Omental fat pad (tissue), 4 donors: ENCODE results near the gene CHTOP. TPM values are rescaled to one million over a fixed set of nuclear protein-coding genes. Genes with fewer than 3 reads are reported as not detected.

Source experiments
- ATAC-seq: fragments of 150-250 bp; one replicate; pipeline ENCODE4 v1.9.1; 2016; ENCODE audit warnings: mild to moderate bottlenecking, moderate library complexity; ENCODE audit not compliant: low FRiP score
- DNase-seq: peaks from one replicate; pipeline ENCODE4 v3.0.0-alpha.2; 2019; ENCODE audit warnings: low spot score
- total RNA-seq, 4 donors: library from RNA; depleted of rRNA; stranded (reverse); fragments of >200 nt; gene quantifications; one replicate each; pipeline ENCODE4 v1.1.0, GENCODE V29; 2016
- TF ChIP-seq, protein P1 (sequence below), 3 donors: fragments of 450-650 bp; IDR thresholded peaks; one replicate each; pipeline ENCODE4 v1.5.1; 2016 to 2017; ENCODE audit warnings: antibody characterized with exemption in 3 of 3, mild to moderate bottlenecking in 3 of 3, moderate library complexity in 2 of 3

The CHTOP gene
- total RNA-seq, 4 donors from 2014 or later = 31.4 to 63.5 (median 53.7) TPM

DNA sequence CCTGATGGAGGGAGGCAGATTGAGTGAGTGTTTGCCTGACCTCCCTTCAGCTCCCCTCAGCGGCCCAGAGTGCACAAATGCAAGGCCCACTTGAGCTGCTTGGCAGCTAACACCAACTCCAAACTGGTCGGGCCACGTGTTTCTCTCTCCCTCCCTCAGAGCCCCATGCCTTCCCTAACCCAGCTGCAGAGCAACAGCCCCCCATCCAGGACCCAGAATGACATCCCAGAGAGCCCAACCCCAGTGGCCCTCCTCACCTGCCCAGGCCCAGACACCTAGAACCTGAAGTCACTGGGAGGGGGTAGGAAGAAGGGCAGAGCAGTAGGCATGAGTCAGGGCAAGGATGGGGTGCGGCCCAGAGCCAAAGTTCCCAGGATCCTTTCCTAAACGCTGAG lies 17.0 kb upstream of the CHTOP start:
- TF ChIP-seq, protein P1, sequence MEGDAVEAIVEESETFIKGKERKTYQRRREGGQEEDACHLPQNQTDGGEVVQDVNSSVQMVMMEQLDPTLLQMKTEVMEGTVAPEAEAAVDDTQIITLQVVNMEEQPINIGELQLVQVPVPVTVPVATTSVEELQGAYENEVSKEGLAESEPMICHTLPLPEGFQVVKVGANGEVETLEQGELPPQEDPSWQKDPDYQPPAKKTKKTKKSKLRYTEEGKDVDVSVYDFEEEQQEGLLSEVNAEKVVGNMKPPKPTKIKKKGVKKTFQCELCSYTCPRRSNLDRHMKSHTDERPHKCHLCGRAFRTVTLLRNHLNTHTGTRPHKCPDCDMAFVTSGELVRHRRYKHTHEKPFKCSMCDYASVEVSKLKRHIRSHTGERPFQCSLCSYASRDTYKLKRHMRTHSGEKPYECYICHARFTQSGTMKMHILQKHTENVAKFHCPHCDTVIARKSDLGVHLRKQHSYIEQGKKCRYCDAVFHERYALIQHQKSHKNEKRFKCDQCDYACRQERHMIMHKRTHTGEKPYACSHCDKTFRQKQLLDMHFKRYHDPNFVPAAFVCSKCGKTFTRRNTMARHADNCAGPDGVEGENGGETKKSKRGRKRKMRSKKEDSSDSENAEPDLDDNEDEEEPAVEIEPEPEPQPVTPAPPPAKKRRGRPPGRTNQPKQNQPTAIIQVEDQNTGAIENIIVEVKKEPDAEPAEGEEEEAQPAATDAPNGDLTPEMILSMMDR (IDR thresholded peaks at IDR 0.05) = no peak
- no peak for DNase-seq
- ATAC-seq = no peak

DNA sequence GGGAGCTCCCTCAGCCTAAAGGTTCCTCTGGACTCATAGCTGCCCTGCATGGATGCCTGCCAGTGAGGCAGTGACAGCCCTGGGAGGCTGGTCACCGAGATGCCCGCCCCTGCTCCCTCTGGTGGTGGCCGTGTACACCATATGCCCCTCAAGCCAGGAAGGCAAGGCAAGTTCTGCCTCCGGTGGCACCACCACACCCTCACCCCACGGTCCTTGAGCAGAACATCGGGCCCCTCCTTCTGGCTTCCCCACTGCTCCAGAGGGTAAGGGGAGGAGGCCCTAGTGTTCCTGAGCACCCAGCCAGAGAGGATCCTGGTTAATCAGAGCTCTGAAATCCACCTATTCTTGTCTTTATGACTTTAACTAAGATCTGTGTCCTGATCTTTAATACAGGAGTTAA lies 16.2 kb upstream of the CHTOP start:
- DNase-seq (no peak), ATAC-seq (peak; percentile 33)
- TF ChIP-seq, protein P1 (IDR thresholded peaks at IDR 0.05) = no peak

- TF ChIP-seq, protein P1 (IDR thresholded peaks at IDR 0.05) = no peak
- no peak for DNase-seq
Measured at GRCh38 chr1:153619171-153619570, 14.7 kb upstream of the CHTOP start.

DNA sequence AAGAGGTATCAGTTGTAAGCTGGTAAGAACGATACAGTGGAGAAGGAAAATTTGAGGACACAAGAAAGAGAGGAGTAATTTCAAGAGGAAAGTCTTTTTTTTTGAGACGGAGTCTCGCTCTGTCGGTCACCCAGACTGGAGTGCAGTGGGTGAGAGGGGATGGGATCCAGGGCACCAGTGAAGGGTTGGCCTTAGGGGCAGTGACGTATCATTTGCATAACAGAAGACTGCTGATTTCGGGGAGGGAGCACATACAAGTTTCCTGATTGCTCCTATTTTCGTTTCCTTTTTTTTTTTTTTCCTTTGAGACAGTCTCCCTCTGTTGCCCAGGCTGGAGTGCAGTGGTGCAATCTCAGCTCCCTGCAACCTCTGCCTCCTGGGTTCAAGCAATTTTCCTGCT lies 10.8 kb upstream of the CHTOP start:
- TF ChIP-seq, protein P1 (IDR thresholded peaks at IDR 0.05) = no peak
- ATAC-seq (no peak), DNase-seq (no peak)

More at GRCh38 chr1:153619171-153619570, 14.7 kb upstream of the CHTOP start:
- ATAC-seq = no peak

DNA sequence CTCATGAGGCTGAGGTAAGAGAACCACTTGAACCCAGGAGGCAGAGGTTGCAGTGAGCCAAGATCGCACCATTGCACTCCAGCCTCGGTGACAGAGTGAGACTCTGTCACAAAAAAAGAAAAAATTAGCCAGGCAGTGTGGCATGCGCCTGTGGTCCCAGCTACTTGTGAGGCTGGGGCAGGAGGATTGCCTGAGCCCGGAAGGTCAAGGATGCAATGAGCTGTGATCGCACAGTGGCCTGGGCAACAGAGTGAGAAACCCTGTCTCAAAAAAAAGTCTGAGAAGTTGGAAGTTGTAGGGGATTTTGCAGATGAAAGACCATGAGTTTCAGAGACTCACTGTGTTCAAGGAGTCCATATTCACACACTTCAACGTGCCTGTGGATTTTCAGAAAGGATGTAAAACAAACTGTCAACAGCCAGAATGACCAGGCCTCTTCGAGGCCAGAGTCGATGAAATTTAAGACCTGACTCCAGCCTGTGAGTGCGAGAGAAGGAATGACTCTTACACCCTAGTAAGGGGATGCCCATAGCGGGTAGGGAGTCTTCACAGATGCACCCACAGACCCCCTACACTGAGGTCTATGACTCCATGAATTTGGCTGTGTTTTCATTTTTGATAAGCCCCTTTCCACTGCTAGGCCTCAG lies 8.8 kb upstream of the CHTOP start:
- no peak for ATAC-seq
- DNase-seq = no peak
- TF ChIP-seq, protein P1 (IDR thresholded peaks at IDR 0.05) = no peak

DNA sequence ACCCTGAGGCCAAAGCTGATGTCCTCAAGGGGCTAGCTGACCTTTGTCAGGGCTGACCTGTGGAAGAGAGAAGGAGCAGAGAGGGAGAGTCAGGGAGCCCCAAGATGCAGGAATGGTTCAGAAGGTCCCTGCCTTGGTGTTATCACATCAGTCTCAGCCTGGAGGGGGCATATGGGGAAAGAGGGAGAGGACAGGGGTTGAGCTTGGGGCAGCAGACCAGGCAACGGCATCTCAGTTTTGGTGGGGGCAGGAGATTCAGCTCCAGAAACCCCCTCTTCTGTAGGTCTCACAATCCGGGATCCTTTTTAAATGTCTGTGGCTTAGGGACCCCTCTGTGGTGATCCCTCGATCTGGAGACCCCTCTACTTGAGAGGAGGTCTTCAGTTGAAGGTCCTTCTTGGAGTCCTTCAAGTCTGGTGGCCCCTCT lies 7.4 kb upstream of the CHTOP start:
- ATAC-seq = peak; percentile 6
- no peak for DNase-seq

More for the DNA sequence above, 7.4 kb upstream of the CHTOP start:
- TF ChIP-seq, protein P1 (IDR thresholded peaks at IDR 0.05) = no peak
